Panc1 (cell line): ENCODE measurements around the gene C15orf39.

Experiments
- POLR2AphosphoS5 ChIP-seq: IDR thresholded peaks from 2 replicates; pipeline ENCODE4 v1.6.1; 2012; ENCODE audit warnings: mild to moderate bottlenecking, low read depth, low read length, moderate library complexity
- SIN3A ChIP-seq: IDR thresholded peaks from 2 replicates; pipeline ENCODE4 v1.6.1; 2012; ENCODE audit warnings: low read depth, mild to moderate bottlenecking, low read length, moderate library complexity, borderline replicate concordance; ENCODE audit not compliant: insufficient read depth
- TCF7L2 ChIP-seq: IDR thresholded peaks from 2 replicates; pipeline ENCODE4 v1.6.1; 2011; ENCODE audit warnings: mild to moderate bottlenecking, low read depth, low read length, inconsistent platforms
- TF ChIP-seq, protein P1 (sequence below): fragments of 450-650 bp; IDR thresholded peaks from 2 replicates; pipeline ENCODE4 v1.5.1; 2017; ENCODE audit warnings: mild to moderate bottlenecking
- TF ChIP-seq, protein P2 (sequence below), 2 experiments: IDR thresholded peaks; 2 replicates each; pipeline ENCODE4 v1.6.1; 2011 to 2012; ENCODE audit warnings: low read depth in 2 of 2, control low read depth in 1 of 2, low read length in 1 of 2, mild to moderate bottlenecking in 1 of 2, moderate library complexity in 1 of 2; ENCODE audit not compliant: insufficient read depth in 1 of 2

DNA sequence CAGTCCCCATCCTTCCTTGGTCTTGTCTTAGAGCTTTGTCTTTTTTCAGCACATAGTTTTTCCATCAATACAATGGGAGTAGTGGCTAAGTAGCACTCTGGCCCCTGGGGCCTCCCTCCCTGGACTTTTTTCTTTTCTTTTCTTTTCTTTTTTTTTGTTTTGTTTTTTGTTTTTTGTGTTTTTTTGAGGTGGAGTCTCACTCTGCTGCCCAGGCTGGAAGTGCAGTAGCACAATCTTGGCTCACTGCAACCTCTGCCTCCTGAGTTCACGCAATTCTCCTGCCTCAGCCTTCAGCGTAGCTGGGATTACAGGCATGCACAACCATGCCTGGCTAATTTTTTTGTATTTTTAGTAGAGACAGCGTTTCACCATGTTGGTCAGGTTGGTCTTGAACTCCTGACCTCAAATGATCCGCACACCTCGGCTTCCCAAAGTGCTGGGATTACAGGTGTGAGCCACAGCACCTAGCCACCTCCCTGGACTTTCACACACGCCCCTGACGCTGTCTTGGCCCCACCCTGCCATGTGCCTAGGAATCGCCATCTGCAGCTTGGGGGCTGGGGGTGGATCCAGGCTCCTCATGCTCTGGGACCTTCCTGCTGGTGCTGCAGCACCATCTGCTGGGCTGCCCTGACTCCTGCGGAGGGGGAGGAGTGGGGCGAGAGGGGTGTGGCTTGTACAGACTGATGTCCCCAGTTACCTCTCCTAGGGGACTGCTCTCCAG lies 2.8 kb downstream of the C15orf39 start:
- TF ChIP-seq, protein P1, sequence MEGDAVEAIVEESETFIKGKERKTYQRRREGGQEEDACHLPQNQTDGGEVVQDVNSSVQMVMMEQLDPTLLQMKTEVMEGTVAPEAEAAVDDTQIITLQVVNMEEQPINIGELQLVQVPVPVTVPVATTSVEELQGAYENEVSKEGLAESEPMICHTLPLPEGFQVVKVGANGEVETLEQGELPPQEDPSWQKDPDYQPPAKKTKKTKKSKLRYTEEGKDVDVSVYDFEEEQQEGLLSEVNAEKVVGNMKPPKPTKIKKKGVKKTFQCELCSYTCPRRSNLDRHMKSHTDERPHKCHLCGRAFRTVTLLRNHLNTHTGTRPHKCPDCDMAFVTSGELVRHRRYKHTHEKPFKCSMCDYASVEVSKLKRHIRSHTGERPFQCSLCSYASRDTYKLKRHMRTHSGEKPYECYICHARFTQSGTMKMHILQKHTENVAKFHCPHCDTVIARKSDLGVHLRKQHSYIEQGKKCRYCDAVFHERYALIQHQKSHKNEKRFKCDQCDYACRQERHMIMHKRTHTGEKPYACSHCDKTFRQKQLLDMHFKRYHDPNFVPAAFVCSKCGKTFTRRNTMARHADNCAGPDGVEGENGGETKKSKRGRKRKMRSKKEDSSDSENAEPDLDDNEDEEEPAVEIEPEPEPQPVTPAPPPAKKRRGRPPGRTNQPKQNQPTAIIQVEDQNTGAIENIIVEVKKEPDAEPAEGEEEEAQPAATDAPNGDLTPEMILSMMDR, result peak; percentile 97
- no peak for TF ChIP-seq POLR2AphosphoS5
- TF ChIP-seq SIN3A, result no peak
- TF ChIP-seq, protein P2, sequence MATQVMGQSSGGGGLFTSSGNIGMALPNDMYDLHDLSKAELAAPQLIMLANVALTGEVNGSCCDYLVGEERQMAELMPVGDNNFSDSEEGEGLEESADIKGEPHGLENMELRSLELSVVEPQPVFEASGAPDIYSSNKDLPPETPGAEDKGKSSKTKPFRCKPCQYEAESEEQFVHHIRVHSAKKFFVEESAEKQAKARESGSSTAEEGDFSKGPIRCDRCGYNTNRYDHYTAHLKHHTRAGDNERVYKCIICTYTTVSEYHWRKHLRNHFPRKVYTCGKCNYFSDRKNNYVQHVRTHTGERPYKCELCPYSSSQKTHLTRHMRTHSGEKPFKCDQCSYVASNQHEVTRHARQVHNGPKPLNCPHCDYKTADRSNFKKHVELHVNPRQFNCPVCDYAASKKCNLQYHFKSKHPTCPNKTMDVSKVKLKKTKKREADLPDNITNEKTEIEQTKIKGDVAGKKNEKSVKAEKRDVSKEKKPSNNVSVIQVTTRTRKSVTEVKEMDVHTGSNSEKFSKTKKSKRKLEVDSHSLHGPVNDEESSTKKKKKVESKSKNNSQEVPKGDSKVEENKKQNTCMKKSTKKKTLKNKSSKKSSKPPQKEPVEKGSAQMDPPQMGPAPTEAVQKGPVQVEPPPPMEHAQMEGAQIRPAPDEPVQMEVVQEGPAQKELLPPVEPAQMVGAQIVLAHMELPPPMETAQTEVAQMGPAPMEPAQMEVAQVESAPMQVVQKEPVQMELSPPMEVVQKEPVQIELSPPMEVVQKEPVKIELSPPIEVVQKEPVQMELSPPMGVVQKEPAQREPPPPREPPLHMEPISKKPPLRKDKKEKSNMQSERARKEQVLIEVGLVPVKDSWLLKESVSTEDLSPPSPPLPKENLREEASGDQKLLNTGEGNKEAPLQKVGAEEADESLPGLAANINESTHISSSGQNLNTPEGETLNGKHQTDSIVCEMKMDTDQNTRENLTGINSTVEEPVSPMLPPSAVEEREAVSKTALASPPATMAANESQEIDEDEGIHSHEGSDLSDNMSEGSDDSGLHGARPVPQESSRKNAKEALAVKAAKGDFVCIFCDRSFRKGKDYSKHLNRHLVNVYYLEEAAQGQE (IDR thresholded peaks at IDR 0.05; ENCODE audit: insufficient read depth in 1 of 2, low read depth in 2 of 2, low read length in 1 of 2), result peak in 1 of 2 experiments; percentile 62; a peak in 1 of 4 replicates
- no peak for TF ChIP-seq TCF7L2
